GM20000 (cell line): ENCODE data around the gene USP4.
A peak's percentile ranks its signal among the peaks of the same experiment; 100 is the strongest.

ENCODE experiments used
- DNase-seq: peaks from one replicate; pipeline ENCODE4 v3.0.0; 2012; ENCODE audit warnings: low spot score
- CTCF ChIP-seq: IDR thresholded peaks from 2 replicates; pipeline ENCODE4 v1.5.1; 2012; ENCODE audit warnings: mild to moderate bottlenecking, control low read depth; ENCODE audit errors: extremely low read depth, missing control alignments

The USP4 gene

GRCh38 chr3:49327485-49327884 is 12.4 kb downstream of the USP4 start:
- no peak for DNase-seq
- no peak for TF ChIP-seq CTCF

DNA sequence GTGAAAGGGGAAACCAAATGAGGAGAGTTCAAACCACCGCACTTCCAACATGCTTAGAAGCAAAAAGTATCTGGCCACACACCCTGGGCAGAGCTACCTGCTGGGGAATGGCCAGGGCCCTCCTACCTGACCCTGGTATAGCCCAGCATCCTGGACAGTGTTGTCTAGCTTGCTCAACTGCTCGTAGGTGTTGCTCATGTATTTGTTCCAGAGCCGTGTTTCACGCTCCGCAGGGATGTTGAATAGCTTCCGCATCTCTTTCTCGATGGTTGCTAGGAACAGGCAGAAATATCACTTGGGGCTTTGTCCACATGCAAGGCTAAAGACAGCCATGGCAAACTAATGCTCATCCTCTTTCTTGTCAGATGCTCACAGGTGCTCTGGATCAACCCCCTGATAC is 15.1 kb downstream of the USP4 start:
- DNase-seq, result no peak
- no peak for TF ChIP-seq CTCF

DNA sequence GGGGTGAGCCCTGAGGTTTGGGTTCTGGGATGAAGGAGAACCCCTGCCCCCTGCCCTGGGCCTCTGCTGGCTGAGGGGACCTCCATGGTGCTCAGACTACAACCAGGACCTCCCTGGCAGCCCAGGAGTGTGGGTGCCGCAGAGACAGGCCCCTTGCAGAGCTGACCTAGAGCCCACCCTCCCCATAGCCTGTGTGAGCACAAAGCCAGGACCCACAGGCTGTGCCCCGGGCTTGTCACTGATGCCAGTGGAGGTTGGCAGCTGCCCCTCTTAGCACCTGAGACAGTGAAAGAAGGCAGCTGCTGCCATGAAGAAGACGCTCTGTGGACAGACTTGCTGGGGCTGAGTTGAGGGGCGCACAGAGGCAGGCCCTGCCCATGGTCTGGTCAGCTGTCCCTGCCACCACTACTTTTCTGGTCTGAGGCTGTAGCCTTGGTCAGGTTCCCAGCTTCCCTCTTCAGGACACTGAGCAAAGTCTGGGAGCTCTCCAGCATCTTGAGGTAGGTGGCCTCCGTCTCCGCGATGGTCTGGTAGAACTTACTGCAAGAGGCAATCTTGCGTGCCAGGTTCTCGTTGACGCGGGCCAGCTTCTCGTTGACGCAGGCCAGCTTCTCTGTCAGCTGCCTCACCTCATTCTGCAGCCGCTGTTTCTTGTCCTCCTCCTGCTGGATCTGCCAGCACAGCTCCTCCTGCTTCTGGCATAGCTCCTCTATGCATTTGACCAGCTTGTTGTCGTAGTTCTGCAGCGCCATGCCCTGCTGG is 23.0 kb downstream of the USP4 start:
- no peak for TF ChIP-seq CTCF
- no peak for DNase-seq

DNA sequence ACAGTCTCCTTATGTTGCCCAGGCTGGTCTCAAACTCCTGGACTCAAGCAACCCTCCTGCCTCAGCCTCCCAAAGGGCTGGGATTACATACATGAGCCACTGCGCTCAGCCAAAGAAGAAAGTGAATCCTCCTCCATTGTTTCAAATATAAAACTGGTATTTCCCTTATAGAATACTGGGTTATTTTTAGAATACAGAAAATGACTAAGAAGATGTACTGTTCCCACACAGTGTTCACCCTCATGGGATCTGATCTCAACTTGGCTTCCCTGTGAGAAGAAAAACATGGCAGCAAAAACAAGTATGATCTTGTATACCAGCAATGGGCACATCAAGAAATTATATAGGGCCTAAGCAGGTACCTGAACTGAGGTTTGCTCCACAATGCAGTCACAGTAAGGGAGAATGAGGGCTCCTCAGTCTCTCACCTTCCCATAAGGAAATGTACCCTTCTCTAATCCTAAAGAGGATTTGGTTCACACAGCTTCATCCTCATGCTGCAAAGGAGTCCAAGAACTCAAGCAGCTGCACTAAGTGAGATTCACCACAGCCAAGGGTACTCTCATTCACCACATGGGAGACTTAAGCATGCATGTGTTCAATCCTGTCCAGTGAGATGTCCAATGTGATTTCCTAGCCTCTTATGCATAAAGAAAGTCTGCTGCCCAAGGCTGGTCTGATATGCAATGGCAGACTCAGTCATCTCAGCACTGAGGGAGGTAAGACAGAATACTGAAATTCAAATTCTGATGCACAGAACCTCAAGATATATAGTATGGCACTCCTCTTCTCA is 25.8 kb downstream of the USP4 start:
- peak; percentile 24 for DNase-seq
- no peak for TF ChIP-seq CTCF

- DNase-seq, result no peak
- TF ChIP-seq CTCF, result no peak
Observed at GRCh38 chr3:49311283-49311682, 28.6 kb downstream of the USP4 start.

DNA sequence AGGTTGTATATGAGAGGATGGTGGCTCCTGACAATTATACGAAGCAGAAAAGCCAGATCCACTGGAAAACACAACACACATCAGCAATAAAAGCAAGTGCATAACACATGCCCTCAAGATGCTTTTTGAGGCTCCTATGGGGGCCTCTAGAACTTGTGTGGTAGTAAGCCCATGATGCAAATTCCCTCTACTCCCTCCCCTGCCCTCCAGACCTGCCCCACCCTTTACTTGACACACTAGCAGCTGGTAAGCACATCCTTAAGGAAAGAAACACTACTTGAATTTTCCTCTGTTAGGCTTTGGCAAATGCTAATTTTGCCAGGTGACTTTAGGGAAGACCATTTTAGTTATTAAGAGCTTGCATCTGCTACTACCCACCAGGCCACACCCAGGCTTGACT is 29.2 kb downstream of the USP4 start:
- DNase-seq, result no peak
- no peak for TF ChIP-seq CTCF

- no peak for DNase-seq
- no peak for TF ChIP-seq CTCF
Observed at GRCh38 chr3:49305608-49306007, 34.2 kb downstream of the USP4 start.
